ENCODE results near the gene KEAP1.

The KEAP1 gene

DNA sequence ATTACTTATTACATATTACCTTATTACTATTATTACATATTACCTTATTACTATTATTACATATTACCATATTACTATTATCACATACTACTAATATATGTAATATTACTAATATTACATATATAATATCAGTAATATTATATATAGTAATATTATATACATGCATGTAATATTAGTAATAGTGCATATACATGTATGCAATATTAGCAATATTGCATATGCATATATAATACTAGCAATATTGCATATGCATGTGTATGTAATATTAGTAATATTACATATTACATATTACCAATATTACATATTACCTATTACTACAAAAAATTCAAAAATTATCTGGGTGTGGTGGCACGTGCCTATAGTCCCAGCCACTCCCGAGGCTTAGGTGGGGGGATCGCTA, 60.5 kb downstream of the KEAP1 start:
- Mint-ChIP-seq H3K4me3 (no peak overlapping the region), H3K4me1 (no peaks in the 10 kb centered on the region), H3K36me3 (ENCODE audit: low read depth) (no peaks in the 10 kb centered on the region), H3K27me3 (ENCODE audit: low read depth) (no peaks in the 10 kb centered on the region), H3K9me3 (no peaks in the 10 kb centered on the region), H3K27ac (no peak overlapping the region)
- TF ChIP-seq, protein P1, sequence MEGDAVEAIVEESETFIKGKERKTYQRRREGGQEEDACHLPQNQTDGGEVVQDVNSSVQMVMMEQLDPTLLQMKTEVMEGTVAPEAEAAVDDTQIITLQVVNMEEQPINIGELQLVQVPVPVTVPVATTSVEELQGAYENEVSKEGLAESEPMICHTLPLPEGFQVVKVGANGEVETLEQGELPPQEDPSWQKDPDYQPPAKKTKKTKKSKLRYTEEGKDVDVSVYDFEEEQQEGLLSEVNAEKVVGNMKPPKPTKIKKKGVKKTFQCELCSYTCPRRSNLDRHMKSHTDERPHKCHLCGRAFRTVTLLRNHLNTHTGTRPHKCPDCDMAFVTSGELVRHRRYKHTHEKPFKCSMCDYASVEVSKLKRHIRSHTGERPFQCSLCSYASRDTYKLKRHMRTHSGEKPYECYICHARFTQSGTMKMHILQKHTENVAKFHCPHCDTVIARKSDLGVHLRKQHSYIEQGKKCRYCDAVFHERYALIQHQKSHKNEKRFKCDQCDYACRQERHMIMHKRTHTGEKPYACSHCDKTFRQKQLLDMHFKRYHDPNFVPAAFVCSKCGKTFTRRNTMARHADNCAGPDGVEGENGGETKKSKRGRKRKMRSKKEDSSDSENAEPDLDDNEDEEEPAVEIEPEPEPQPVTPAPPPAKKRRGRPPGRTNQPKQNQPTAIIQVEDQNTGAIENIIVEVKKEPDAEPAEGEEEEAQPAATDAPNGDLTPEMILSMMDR (IDR thresholded peaks at IDR 0.05; ENCODE audit: unreplicated experiment in 3 of 3), result no peak

DNA sequence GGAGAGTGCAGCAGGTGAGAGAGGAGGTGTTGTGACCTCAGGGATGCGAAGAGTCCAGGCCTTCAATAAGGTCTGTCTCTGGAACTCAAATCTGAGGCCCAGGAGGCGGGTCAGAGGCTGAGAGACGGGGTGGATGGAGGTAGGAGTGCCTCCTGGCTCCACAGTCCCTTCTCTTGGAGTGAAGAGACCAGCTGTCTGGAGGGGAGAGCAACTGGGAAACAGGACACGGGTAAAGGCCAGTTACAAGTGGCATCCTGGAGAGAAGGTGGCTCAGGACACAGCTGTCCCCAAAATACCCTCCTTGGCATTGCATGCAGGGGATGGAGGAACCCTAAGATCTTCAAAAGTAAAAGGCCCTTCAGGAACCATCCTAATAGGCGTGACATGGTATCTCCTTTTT, 63.6 kb downstream of the KEAP1 start:
- no peaks in the 10 kb centered on the region for H3K4me1 Mint-ChIP-seq
- no peak overlapping the region for H3K4me3 Mint-ChIP-seq
- no peaks in the 10 kb centered on the region for H3K9me3 Mint-ChIP-seq
- H3K27ac Mint-ChIP-seq, result no peak overlapping the region
- H3K27me3 Mint-ChIP-seq (ENCODE audit: low read depth), result peaks cover 14% of the 10 kb centered on the region
- TF ChIP-seq, protein P1 (IDR thresholded peaks at IDR 0.05; ENCODE audit: unreplicated experiment in 3 of 3), result no peak
- no peaks in the 10 kb centered on the region for H3K36me3 Mint-ChIP-seq (ENCODE audit: low read depth)

Data from nephron (organoid).